IMR-90 (cell line): ENCODE data around the gene SERPINA3. TPM values are rescaled to one million over a fixed set of nuclear protein-coding genes. Genes with fewer than 3 reads are reported as not detected.

Experiments used
- ATAC-seq: fragments of 200-7000 bp; cut with Tn5 transposase; 2 replicates; pipeline ENCODE4 v1.9.1; 2020; ENCODE audit warnings: low read depth, mild to moderate bottlenecking, moderate library complexity
- BruUV-seq: library from RNA; stranded (reverse); fragments of 400-500 nt; replicated peaks from 2 replicates; lab custom pipeline; 2021; lab: Mats Ljungman, UMichigan
- CTCF ChIA-PET: fragments of 300-600 bp; formaldehyde crosslinking; extraction: SDS; loops from one replicate; lab custom pipeline; 2021; ENCODE audit warnings: antibody characterized with exemption; lab: Yijun Ruan, JAX
- POLR2A ChIA-PET: fragments of 300-600 bp; sonication (Branson Sonifier 250); formaldehyde crosslinking; loops from one replicate; lab custom pipeline; 2022; ENCODE audit warnings: antibody characterized with exemption; ENCODE audit not compliant: unreplicated experiment; lab: Charles Lee
- DNase-seq: peaks from one replicate; pipeline ENCODE4 v3.0.0; 2013
- H2AFZ ChIP-seq: replicated peaks from 2 replicates; pipeline ENCODE3; 2013; ENCODE audit warnings: low read length, mild to moderate bottlenecking; ENCODE audit not compliant: poor library complexity
- H2AK5ac ChIP-seq: 2 replicates; pipeline ENCODE4 v1.6.1; 2013; ENCODE audit warnings: low read depth, low read length, inconsistent platforms
- H2AK9ac ChIP-seq: replicated peaks from 2 replicates; pipeline ENCODE3; 2013; ENCODE audit warnings: mild to moderate bottlenecking, low read depth, low read length, moderate library complexity; ENCODE audit not compliant: poor library complexity
- H2BK120ac ChIP-seq: 2 replicates; pipeline ENCODE4 v1.6.1; 2013; ENCODE audit warnings: low read depth, low read length, inconsistent platforms
- H2BK15ac ChIP-seq: 3 replicates; pipeline ENCODE4 v1.6.1; 2013; ENCODE audit warnings: low read depth, low read length, inconsistent platforms
- H2BK20ac ChIP-seq: 2 replicates; pipeline ENCODE4 v1.6.1; 2013; ENCODE audit warnings: low read depth, mild to moderate bottlenecking, inconsistent platforms, low read length, moderate library complexity
- H2BK5ac ChIP-seq: 2 replicates; pipeline ENCODE4 v1.6.1; 2013; ENCODE audit warnings: mild to moderate bottlenecking, low read depth, low read length, inconsistent platforms; ENCODE audit not compliant: poor library complexity, severe bottlenecking
- H3K14ac ChIP-seq: replicated peaks from 2 replicates; pipeline ENCODE4 v1.6.1; 2013; ENCODE audit warnings: low read depth, low read length, inconsistent platforms
- H3K18ac ChIP-seq: 2 replicates; pipeline ENCODE4 v1.6.1; 2013; ENCODE audit warnings: low read depth, low read length, control low read depth
- H3K23ac ChIP-seq: 2 replicates; pipeline ENCODE4 v1.6.1; 2013; ENCODE audit warnings: low read depth, low read length, inconsistent platforms
- H3K27ac ChIP-seq: 2 replicates; pipeline ENCODE4 v1.5.1; 2013; ENCODE audit warnings: mild to moderate bottlenecking, control low read depth, low read length; ENCODE audit not compliant: insufficient read depth
- H3K27me3 ChIP-seq: 2 replicates; pipeline ENCODE4 v1.6.1; 2013; ENCODE audit warnings: low read length; ENCODE audit not compliant: control insufficient read depth, insufficient read depth
- H3K36me3 ChIP-seq: 2 replicates; pipeline ENCODE4 v1.6.1; 2013; ENCODE audit warnings: low read length, mixed read lengths; ENCODE audit not compliant: control insufficient read depth, insufficient read depth
- H3K4ac ChIP-seq: 2 replicates; pipeline ENCODE4 v1.6.1; 2013; ENCODE audit warnings: low read depth, low read length, inconsistent platforms
- H3K4me1 ChIP-seq: 2 replicates; pipeline ENCODE4 v1.6.1; 2013; ENCODE audit warnings: low read length, mixed read lengths; ENCODE audit not compliant: control insufficient read depth, insufficient read depth
- H3K4me2 ChIP-seq: 2 replicates; pipeline ENCODE4 v1.6.1; 2013; ENCODE audit warnings: low read depth, mild to moderate bottlenecking, control low read depth, low read length, moderate library complexity
- H3K4me3 ChIP-seq: 2 replicates; pipeline ENCODE4 v1.5.1; 2013; ENCODE audit warnings: low read depth, mild to moderate bottlenecking, control low read depth, low read length, moderate library complexity; ENCODE audit not compliant: insufficient read depth
- H3K56ac ChIP-seq: 2 replicates; pipeline ENCODE4 v1.6.1; 2013; ENCODE audit warnings: low read length, inconsistent platforms; ENCODE audit not compliant: insufficient read depth; ENCODE audit errors: extremely low read depth
- H3K79me1 ChIP-seq, 2 experiments: 2 replicates each; pipeline ENCODE4 v1.6.1; 2013; ENCODE audit warnings: low read length in 2 of 2, inconsistent platforms in 1 of 2, low read depth in 1 of 2
- H3K9ac ChIP-seq: 2 replicates; pipeline ENCODE4 v1.6.1; 2013; ENCODE audit warnings: low read depth, low read length, control low read depth
- H3K9me1 ChIP-seq: 2 replicates; pipeline ENCODE4 v1.6.1; 2013; ENCODE audit warnings: low read length, inconsistent platforms; ENCODE audit not compliant: insufficient read depth
- H3K9me3 ChIP-seq: 2 replicates; pipeline ENCODE4 v1.6.1; 2013; ENCODE audit warnings: low read length; ENCODE audit not compliant: control insufficient read depth, insufficient read depth
- H4K20me1 ChIP-seq: 2 replicates; pipeline ENCODE4 v1.6.1; 2013; ENCODE audit warnings: low read length, inconsistent platforms; ENCODE audit not compliant: insufficient read depth
- H4K5ac ChIP-seq: 2 replicates; pipeline ENCODE4 v1.6.1; 2013; ENCODE audit warnings: mild to moderate bottlenecking, low read depth, low read length, control low read depth
- H4K8ac ChIP-seq, 2 experiments: 2 replicates each; pipeline ENCODE4 v1.6.1; 2013; ENCODE audit warnings: low read depth in 2 of 2, low read length in 2 of 2, control low read depth in 1 of 2, inconsistent platforms in 1 of 2
- H4K91ac ChIP-seq: 2 replicates; pipeline ENCODE4 v1.6.1; 2013; ENCODE audit warnings: low read depth, low read length, inconsistent platforms; ENCODE audit not compliant: insufficient read depth
- BHLHE40 ChIP-seq: fragments of 150-350 bp; IDR thresholded peaks from 2 replicates; pipeline ENCODE4 v1.6.1; 2016; ENCODE audit warnings: mild to moderate bottlenecking, low read depth, low read length
- CEBPB ChIP-seq: IDR thresholded peaks from 2 replicates; pipeline ENCODE4 v1.6.1; 2012; ENCODE audit warnings: low read depth, low read length, improper control_type of control experiment
- CHD1 ChIP-seq: IDR thresholded peaks from 2 replicates; pipeline ENCODE4 v1.6.1; 2012; ENCODE audit warnings: low read depth, low read length, improper control_type of control experiment
- CTCF ChIP-seq: conservative IDR thresholded peaks from 2 replicates; pipeline ENCODE4 v1.5.1; 2012; ENCODE audit warnings: mild to moderate bottlenecking, low read depth, low read length, improper control_type of control experiment
- FOS ChIP-seq: fragments of 150-350 bp; IDR thresholded peaks from 2 replicates; pipeline ENCODE4 v1.6.1; 2016; ENCODE audit warnings: low read depth, low read length
- MAFK ChIP-seq: IDR thresholded peaks from 2 replicates; pipeline ENCODE4 v1.6.1; 2012; ENCODE audit warnings: low read depth, low read length, improper control_type of control experiment
- MAZ ChIP-seq: IDR thresholded peaks from 2 replicates; pipeline ENCODE4 v1.6.1; 2012; ENCODE audit warnings: low read depth, mild to moderate bottlenecking, low read length, improper control_type of control experiment, moderate library complexity, borderline replicate concordance
- MXI1 ChIP-seq: IDR thresholded peaks from 2 replicates; pipeline ENCODE4 v1.6.1; 2012; ENCODE audit warnings: low read depth, mild to moderate bottlenecking, low read length, moderate library complexity, borderline replicate concordance
- NFE2L2 ChIP-seq: fragments of 150-350 bp; IDR thresholded peaks from 2 replicates; pipeline ENCODE4 v1.6.1; 2016; ENCODE audit warnings: low read depth, mild to moderate bottlenecking, low read length
- POLR2A ChIP-seq: IDR thresholded peaks from 2 replicates; pipeline ENCODE4 v1.6.1; 2012; ENCODE audit warnings: mild to moderate bottlenecking, low read depth, low read length
- RAD21 ChIP-seq: IDR thresholded peaks from 2 replicates; pipeline ENCODE4 v1.6.1; 2012; ENCODE audit warnings: low read length, improper control_type of control experiment
- RCOR1 ChIP-seq: IDR thresholded peaks from 2 replicates; pipeline ENCODE4 v1.6.1; 2012; ENCODE audit warnings: mild to moderate bottlenecking, low read length, improper control_type of control experiment; ENCODE audit not compliant: insufficient replicate concordance
- RFX5 ChIP-seq: IDR thresholded peaks from 2 replicates; pipeline ENCODE4 v1.8.0; 2012; ENCODE audit warnings: low read depth, mild to moderate bottlenecking, low read length, moderate library complexity
- SMC3 ChIP-seq: fragments of 150-350 bp; IDR thresholded peaks from 2 replicates; pipeline ENCODE4 v1.6.1; 2016; ENCODE audit warnings: low read depth, mild to moderate bottlenecking, antibody characterized with exemption, low read length, moderate library complexity
- USF2 ChIP-seq: fragments of 150-350 bp; IDR thresholded peaks from 2 replicates; pipeline ENCODE4 v1.6.1; 2017; ENCODE audit warnings: mild to moderate bottlenecking, antibody characterized with exemption, low read length, low read depth
- WGBS, 2 experiments: methylation state at CpG; one replicate each; pipeline versions ENCODE4 v1.1.5 to v1.1.7; 2013; ENCODE audit warnings: missing lambda C conversion rate in 2 of 2; ENCODE audit not compliant: insufficient read length in 1 of 2; ENCODE audit errors: extremely low coverage in 2 of 2; 5-methylcytosine and 5-hydroxymethylcytosine counted together
- dilution Hi-C: fragments of 300-500 bp; cut with HindIII; formaldehyde crosslinking; loops from one replicate; pipeline ENCODE4 v1.14.3; 2018; ENCODE audit warnings: low sequenced_read_pairs; ENCODE audit not compliant: unreplicated experiment
- in situ Hi-C: fragments of 300-500 bp; cut with MboI; formaldehyde crosslinking; loops from 3 replicates; pipeline ENCODE4 v1.14.3; 2019; ENCODE audit warnings: low sequenced_read_pairs, inconsistent platforms, mixed read lengths
- intact Hi-C: fragments of 100-400 bp; cut with micrococcal nuclease; formaldehyde crosslinking; loops from 2 replicates; pipeline ENCODE4 v1.10.0; 2022
- polyA plus RNA-seq, 3 experiments: library from polyadenylated mRNA; depleted of rRNA; stranded (reverse); fragments of >200 nt; gene quantifications; 2 replicates each; pipeline ENCODE4 v1.2.3, GENCODE V29; 2012; ENCODE audit warnings: low replicate concordance in 1 of 3
- total RNA-seq: library from RNA; depleted of rRNA; stranded (reverse); fragments of >200 nt; gene quantifications from 2 replicates; pipeline ENCODE4 v1.2.3, GENCODE V29; 2012
- TF ChIP-seq, protein P1 (sequence below): fragments of 150-350 bp; IDR thresholded peaks from 2 replicates; pipeline ENCODE4 v1.6.1; 2016; ENCODE audit warnings: low read depth, mild to moderate bottlenecking, low read length, moderate library complexity, borderline replicate concordance

Gene SERPINA3
- total and polyA plus RNA-seq, 2 of the 4 experiments (the other 2 are of a cell fraction): 0.36 to 0.48 TPM

DNA sequence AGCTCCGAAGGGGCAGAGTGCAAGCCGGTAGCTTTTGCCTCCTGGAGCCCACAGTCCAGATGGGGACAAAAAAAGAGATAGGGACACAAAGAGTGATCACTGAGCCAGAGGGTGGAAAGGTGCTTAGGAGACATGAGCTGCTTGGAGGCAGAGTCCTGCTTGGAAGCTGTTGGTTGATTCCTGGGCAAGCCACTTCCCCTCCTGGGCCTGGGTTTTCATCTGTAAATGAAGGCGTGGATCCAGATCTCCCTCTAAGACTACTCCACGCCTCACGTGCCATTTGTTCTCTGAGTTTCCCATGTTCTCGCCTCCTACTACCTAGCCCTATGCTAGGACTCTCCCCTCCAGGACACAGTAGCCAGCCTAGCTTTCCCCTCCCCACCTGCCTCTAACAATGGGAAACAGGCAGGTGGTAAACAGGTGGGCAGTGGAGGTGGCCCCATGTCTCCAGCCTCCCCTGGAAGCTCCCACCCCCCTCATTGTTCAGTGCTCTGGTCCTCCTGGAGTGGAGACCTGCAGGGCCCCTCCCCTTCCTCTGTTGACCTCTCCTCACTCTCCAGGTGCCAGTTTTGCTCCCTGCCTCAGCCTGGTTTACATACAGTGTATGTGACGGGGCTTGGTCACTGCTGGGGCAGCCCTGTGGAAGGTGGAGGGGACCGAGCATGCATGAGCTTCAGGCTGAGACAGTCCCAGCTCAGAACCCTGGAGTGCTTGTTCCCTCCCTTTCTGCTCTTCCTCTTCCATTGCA, 3.8 kb downstream of the SERPINA3 start:
- WGBS, 2 experiments: 80% methylated on average over 1 of the region's 8 CpGs; no CpG with 5 or more reads in 1 of the 2 experiments
- Histone ChIP-seq H3K9me3 (peaks cover 27% of the 10 kb centered on the region), H2BK15ac (no peak overlapping the region), H4K5ac (no peak overlapping the region), H3K14ac (no peak overlapping the region), H3K56ac (no peak overlapping the region), H2BK5ac (no peak overlapping the region), H3K23ac (no peak overlapping the region), H3K9me1 (no peaks in the 10 kb centered on the region), H2AFZ (no peak overlapping the region), H4K91ac (no peak overlapping the region), H4K8ac (no peak overlapping the region), H3K36me3 (no peaks in the 10 kb centered on the region), H2AK5ac (no peak overlapping the region), H3K79me1 (no peaks in the 10 kb centered on the region), H2BK120ac (no peak overlapping the region), H3K4me3 (no peak overlapping the region), H3K9ac (no peak overlapping the region), H3K4me2 (no peak overlapping the region), H3K4me1 (peaks cover 10% of the 10 kb centered on the region), H2BK20ac (no peak overlapping the region), H3K18ac (no peak overlapping the region), H3K4ac (no peak overlapping the region), H4K20me1 (no peaks in the 10 kb centered on the region), H2AK9ac (no peak overlapping the region), H3K27me3 (no peaks in the 10 kb centered on the region), H3K27ac (no peak overlapping the region)
- ChIA-PET POLR2A (no interaction called here), CTCF (no interaction called here)
- ATAC-seq (no peak), DNase-seq (no peak)
- in situ Hi-C loops: no loop called here
- intact Hi-C loops: no loop called here
- dilution Hi-C loops: no loop called here
- BruUV-seq: no TSS peak
- no peak for TF ChIP-seq SMC3
- TF ChIP-seq MAFK: no peak
- no peak for TF ChIP-seq FOS
- TF ChIP-seq MXI1: no peak
- TF ChIP-seq BHLHE40: no peak
- TF ChIP-seq CHD1: no peak
- no peak for TF ChIP-seq CEBPB
- TF ChIP-seq RFX5: no peak
- no peak for TF ChIP-seq USF2
- no peak for TF ChIP-seq RCOR1
- TF ChIP-seq MAZ: no peak
- no peak for TF ChIP-seq RAD21
- TF ChIP-seq, protein P1, sequence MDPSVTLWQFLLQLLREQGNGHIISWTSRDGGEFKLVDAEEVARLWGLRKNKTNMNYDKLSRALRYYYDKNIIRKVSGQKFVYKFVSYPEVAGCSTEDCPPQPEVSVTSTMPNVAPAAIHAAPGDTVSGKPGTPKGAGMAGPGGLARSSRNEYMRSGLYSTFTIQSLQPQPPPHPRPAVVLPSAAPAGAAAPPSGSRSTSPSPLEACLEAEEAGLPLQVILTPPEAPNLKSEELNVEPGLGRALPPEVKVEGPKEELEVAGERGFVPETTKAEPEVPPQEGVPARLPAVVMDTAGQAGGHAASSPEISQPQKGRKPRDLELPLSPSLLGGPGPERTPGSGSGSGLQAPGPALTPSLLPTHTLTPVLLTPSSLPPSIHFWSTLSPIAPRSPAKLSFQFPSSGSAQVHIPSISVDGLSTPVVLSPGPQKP: no peak
- no peak for TF ChIP-seq CTCF
- no peak for TF ChIP-seq NFE2L2
- no peak for TF ChIP-seq POLR2A
